ENCODE data around the gene KRT74. TPM values are rescaled to one million over a fixed set of nuclear protein-coding genes. Genes with fewer than 3 reads are reported as not detected.

The KRT74 gene
- total and polyA plus RNA-seq, 9 of the 15 experiments (the other 6 are each of a cell fraction or from before 2014, with no cell fraction given): not detected

GRCh38 chr12:52559979-52560378, 13.7 kb downstream of the KRT74 start:
- no TSS peak for BruUV-seq (replicated peaks)

More at GRCh38 chr12:52559979-52560378, 13.7 kb downstream of the KRT74 start:
- in situ Hi-C loops (cut with MboI) (no loop called here), intact Hi-C loops (cut with micrococcal nuclease) (no loop called here)
- no peak for DNase-seq (ENCODE audit: extremely low read depth in 1 of 4, low spot score in 3 of 4)
- no peaks in the 10 kb centered on the region for H3K9me3 ChIP-seq (replicated peaks; ENCODE audit: control insufficient read depth, insufficient read depth, low read depth, low read length)
- ATAC-seq: no peak
- no peaks in the 10 kb centered on the region for H4K20me1 ChIP-seq (replicated peaks; ENCODE audit: control insufficient read depth, insufficient read depth, low read length)
- TF ChIP-seq MAFG (tag; conservative IDR thresholded peaks at IDR 0.05): 0 out of 2 replicates have a peak, but pooled peaks have one; percentile 11
- TF ChIP-seq TRIM24 (IDR thresholded peaks at IDR 0.05): no peak
- TF ChIP-seq THAP12 (CRISPR knock-in tag; IDR thresholded peaks at IDR 0.05): no peak
- peak; percentile 20; the same call in 1 of the 2 replicates for TF ChIP-seq ZNF316 (IDR thresholded peaks at IDR 0.05)
- no peak overlapping the region for H3K27ac ChIP-seq (ENCODE audit: extremely low read depth, low read depth, low read length)
- no peaks in the 10 kb centered on the region for H3K79me2 ChIP-seq (ENCODE audit: control insufficient read depth, insufficient read depth, low read length)
- H3K4me1 ChIP-seq (replicated peaks in 1 of 2; ENCODE audit: control insufficient read depth in 2 of 2, insufficient read depth in 2 of 2, low read length in 2 of 2): no peaks in the 10 kb centered on the region
- H3K4me3 ChIP-seq: no peak overlapping the region
- H3K4me2 ChIP-seq (ENCODE audit: insufficient read depth, low read length): no peak overlapping the region
- no peaks in the 10 kb centered on the region for H3K36me3 ChIP-seq (ENCODE audit: control insufficient read depth, insufficient read depth, low read length)
- FAIRE-seq: no peak
- ChIA-PET POLR2A (interaction anchor here (0.6 to 1.6 kb wide), 3 partner anchors 10 to 125 kb away, joined by 3 to 8 read pairs (median 3); no protein-coding TSS in a partner anchor), CTCF (ENCODE audit: low intra/inter-chr PET ratio) (no interaction called here)
- H3K9me1 ChIP-seq (ENCODE audit: control insufficient read depth, insufficient read depth, low read length): no peaks in the 10 kb centered on the region
- peaks cover 0 to 28% of the 10 kb centered on the region in 2 experiments; a peak in 2 of 5 replicates for H3K27me3 ChIP-seq (ENCODE audit: control insufficient read depth in 2 of 2, insufficient read depth in 2 of 2, low read length in 2 of 2)
- H2AFZ ChIP-seq (ENCODE audit: low read depth, low read length): no peak overlapping the region
- 0% methylated on average over 4 of the region's 4 CpGs for WGBS (ENCODE audit: insufficient coverage, low coverage, missing lambda C conversion rate)
- no peak overlapping the region for H3K9ac ChIP-seq (ENCODE audit: insufficient read depth in 1 of 2, low read depth in 2 of 2, low read length in 2 of 2)
